Upper lobe of right lung (tissue), 1 donor: ENCODE measurements around the gene OR10H5. TPM values are rescaled to one million over a fixed set of nuclear protein-coding genes. Genes with fewer than 3 reads are reported as not detected.

ENCODE experiments used
- ATAC-seq: fragments of 200-7000 bp; cut with Tn5 transposase; one replicate; pipeline ENCODE4 v1.9.1; 2020; ENCODE audit warnings: mild to moderate bottlenecking, moderate library complexity
- DNase-seq: peaks from one replicate; pipeline ENCODE4 v3.0.0-alpha.2; 2020
- H3K27ac ChIP-seq: fragments of 200-600 bp; one replicate; pipeline ENCODE4 v1.8.0; 2022
- H3K27me3 ChIP-seq: fragments of 200-600 bp; one replicate; pipeline ENCODE4 v1.8.0; 2022; ENCODE audit warnings: mild to moderate bottlenecking
- H3K36me3 ChIP-seq: fragments of 200-600 bp; one replicate; pipeline ENCODE4 v1.8.0; 2022
- H3K4me1 ChIP-seq: fragments of 200-600 bp; one replicate; pipeline ENCODE4 v1.8.0; 2022
- H3K4me3 ChIP-seq: fragments of 200-600 bp; one replicate; pipeline ENCODE4 v1.8.0; 2022; ENCODE audit warnings: mild to moderate bottlenecking
- H3K9me3 ChIP-seq: fragments of 200-600 bp; one replicate; pipeline ENCODE4 v1.8.0; 2022
- intact Hi-C: fragments of 100-400 bp; cut with DNase I; formaldehyde crosslinking; loops from one replicate; pipeline ENCODE4 v1.11.0; 2022
- total RNA-seq: library from RNA; stranded (reverse); fragmentation: NEBNext Ultra II Directional; extraction: Animal tissue kit (Norgen Biotek cat#: 25700); gene quantifications from one replicate; pipeline ENCODE4 v1.2.1, GENCODE V29; 2021
- TF ChIP-seq, protein P1 (sequence below): fragments of 200-600 bp; IDR thresholded peaks from one replicate; pipeline ENCODE4 v1.8.0; 2022; ENCODE audit warnings: antibody characterized with exemption
- donor health status: DM: no; HTN: yes; CAD: no; lungs with severe emphysema.

OR10H5 gene
- total RNA-seq, 1 donor from 2014 or later, result not detected

- no peak overlapping the region for H3K4me3 ChIP-seq
- intact Hi-C loops, result no loop called here
- peak; percentile 57 for ATAC-seq
- H3K9me3 ChIP-seq, result no peaks in the 10 kb centered on the region
- H3K4me1 ChIP-seq, result no peaks in the 10 kb centered on the region
- no peak overlapping the region for H3K27ac ChIP-seq
- H3K36me3 ChIP-seq, result no peaks in the 10 kb centered on the region
- no peaks in the 10 kb centered on the region for H3K27me3 ChIP-seq
- DNase-seq, result no peak
- TF ChIP-seq, protein P1, sequence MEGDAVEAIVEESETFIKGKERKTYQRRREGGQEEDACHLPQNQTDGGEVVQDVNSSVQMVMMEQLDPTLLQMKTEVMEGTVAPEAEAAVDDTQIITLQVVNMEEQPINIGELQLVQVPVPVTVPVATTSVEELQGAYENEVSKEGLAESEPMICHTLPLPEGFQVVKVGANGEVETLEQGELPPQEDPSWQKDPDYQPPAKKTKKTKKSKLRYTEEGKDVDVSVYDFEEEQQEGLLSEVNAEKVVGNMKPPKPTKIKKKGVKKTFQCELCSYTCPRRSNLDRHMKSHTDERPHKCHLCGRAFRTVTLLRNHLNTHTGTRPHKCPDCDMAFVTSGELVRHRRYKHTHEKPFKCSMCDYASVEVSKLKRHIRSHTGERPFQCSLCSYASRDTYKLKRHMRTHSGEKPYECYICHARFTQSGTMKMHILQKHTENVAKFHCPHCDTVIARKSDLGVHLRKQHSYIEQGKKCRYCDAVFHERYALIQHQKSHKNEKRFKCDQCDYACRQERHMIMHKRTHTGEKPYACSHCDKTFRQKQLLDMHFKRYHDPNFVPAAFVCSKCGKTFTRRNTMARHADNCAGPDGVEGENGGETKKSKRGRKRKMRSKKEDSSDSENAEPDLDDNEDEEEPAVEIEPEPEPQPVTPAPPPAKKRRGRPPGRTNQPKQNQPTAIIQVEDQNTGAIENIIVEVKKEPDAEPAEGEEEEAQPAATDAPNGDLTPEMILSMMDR, result no peak
Observed at GRCh38 chr19:15846923-15847322, 59.5 kb downstream of the OR10H5 start.

GRCh38 chr19:15850385-15850784 lies 62.9 kb downstream of the OR10H5 start:
- intact Hi-C loops, result no loop called here
- no peak for ATAC-seq
- no peak for DNase-seq
- H3K27me3 ChIP-seq, result no peaks in the 10 kb centered on the region
- TF ChIP-seq, protein P1, result no peak
- no peaks in the 10 kb centered on the region for H3K36me3 ChIP-seq
- H3K4me3 ChIP-seq, result no peak overlapping the region
- no peaks in the 10 kb centered on the region for H3K4me1 ChIP-seq
- H3K27ac ChIP-seq, result no peak overlapping the region
- no peaks in the 10 kb centered on the region for H3K9me3 ChIP-seq

Other genes starting within 250 kb of the OR10H5 start
- 2.1 TPM for gene CYP4F8, start 172.4 kb upstream of the OR10H5 start, total RNA-seq
- gene CYP4F3, start 146.8 kb upstream of the OR10H5 start, total RNA-seq, result 0.41 TPM
- 3.7 TPM for gene CYP4F12, start 114.6 kb upstream of the OR10H5 start, total RNA-seq
- not detected for gene OR10H2, start 59.6 kb upstream of the OR10H5 start, total RNA-seq
- gene OR10H3, start 49.7 kb upstream of the OR10H5 start, total RNA-seq, result not detected
- not detected for gene OR10H1, start 28.0 kb downstream of the OR10H5 start, total RNA-seq
- gene CYP4F2, start 110.4 kb downstream of the OR10H5 start, total RNA-seq, result not detected
- gene CYP4F11, start 146.9 kb downstream of the OR10H5 start, total RNA-seq, result 3.5 TPM
- gene OR10H4, start 161.3 kb downstream of the OR10H5 start, total RNA-seq, result not detected